GM19467 (cell line): ENCODE data around the gene SMPDL3B.
A peak's percentile ranks its signal among the peaks of the same experiment; 100 is the strongest.

ENCODE experiments used
- ATAC-seq: cut with Tn5 transposase; IDR thresholded peaks from one replicate; pipeline ENCODE4 v1.9.1; 2021; ENCODE audit warnings: mild to moderate bottlenecking, moderate library complexity; ENCODE audit not compliant: unreplicated experiment

The SMPDL3B gene, protein sequence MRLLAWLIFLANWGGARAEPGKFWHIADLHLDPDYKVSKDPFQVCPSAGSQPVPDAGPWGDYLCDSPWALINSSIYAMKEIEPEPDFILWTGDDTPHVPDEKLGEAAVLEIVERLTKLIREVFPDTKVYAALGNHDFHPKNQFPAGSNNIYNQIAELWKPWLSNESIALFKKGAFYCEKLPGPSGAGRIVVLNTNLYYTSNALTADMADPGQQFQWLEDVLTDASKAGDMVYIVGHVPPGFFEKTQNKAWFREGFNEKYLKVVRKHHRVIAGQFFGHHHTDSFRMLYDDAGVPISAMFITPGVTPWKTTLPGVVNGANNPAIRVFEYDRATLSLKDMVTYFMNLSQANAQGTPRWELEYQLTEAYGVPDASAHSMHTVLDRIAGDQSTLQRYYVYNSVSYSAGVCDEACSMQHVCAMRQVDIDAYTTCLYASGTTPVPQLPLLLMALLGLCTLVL

DNA sequence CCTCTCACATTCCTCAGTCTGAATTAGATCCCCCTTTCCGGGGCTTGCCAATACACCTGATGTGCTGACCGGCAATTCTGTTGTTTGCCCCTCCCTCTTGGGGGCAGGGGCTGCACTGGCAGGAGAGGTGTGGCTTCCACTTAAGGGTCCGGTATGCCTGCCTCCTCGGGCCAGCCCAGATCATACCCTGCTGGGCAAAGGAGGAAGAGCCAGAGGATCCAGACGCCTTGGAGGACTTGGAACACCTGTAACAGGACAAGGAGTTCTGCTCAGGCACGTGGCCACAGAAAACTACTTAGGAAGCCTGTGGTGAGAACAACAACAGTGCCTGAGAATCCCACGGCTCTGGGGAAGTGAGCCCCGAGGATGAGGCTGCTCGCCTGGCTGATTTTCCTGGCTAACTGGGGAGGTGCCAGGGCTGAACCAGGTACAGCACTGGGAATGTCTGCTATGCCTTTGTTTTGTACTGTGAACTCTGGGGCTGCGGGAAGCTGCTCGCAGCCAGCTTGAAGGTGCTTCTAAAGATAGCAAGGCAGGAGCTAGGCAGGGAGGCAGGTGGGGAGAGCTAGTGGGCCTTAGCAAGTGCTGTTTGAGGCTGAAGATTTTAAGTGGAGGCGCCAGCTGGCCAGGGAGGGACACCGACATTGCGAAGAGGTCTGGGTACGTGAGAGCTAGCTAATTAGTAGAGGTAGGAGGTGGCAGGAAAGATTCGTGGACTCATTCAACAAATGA, at the start of gene SMPDL3B:
SMPDL3B (plus strand) TSS at position 183 of the 732 bp plus-strand sequence; CDS start at position 367, 184 bp downstream.
- no peak for ATAC-seq

GRCh38 chr1:27885114-27885528, 49.7 kb upstream of the SMPDL3B start:
- ATAC-seq: no peak

DNA sequence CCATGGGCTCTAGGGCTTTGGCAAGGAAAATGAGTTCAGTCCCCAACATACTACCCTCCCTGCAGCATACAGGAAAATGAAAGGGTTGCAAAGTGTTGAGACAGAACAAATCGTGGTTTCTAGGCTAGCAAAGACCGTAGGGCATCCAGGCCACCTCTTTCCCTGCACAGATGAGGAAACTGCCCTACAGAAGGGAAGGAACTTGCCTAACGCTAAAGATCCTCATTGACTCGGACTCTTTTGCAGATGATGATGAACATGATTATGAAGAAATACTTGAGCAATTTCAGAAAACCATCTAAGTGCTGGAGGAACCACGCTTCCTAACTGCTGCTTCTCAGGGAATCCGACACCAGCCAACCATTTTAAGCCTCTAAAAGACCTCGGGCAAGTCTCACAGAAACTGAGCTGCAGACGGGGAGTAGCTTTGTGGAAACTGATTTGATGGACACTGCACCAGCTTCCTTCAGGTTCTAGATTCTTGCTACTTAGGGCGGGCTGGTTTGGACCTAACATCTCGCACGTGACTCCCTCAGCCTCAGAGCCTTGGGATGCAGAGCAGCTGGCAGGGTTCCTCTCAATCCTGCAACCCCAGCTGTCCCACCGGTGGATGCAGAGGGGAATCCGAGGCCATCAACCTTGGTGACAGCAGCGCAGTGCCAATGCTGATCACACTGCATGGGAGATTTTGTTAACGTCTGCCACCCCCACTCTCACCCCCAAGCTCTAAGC, 49.0 kb upstream of the SMPDL3B start:
- no peak for ATAC-seq

GRCh38 chr1:27886353-27886679, 48.5 kb upstream of the SMPDL3B start:
- no peak for ATAC-seq

DNA sequence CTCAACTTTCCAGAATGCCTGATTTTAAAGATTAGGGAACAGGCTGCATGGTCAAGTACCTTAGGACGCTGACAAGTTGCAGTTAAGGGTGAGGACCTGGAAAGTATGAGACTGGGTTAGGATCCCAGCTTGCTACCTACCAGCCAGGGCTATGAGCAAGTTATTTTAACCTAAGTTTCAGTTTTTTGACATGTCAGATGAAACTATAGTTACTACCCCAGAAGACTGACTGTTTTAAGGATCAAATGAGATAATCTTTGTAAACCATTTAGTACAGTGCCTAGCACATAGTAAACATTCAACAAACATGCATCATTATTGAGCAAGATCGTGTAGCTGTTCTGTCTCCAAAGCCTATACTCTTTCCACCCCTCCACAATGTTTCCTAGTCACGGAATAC, 48.1 kb upstream of the SMPDL3B start:
- ATAC-seq: no peak

DNA sequence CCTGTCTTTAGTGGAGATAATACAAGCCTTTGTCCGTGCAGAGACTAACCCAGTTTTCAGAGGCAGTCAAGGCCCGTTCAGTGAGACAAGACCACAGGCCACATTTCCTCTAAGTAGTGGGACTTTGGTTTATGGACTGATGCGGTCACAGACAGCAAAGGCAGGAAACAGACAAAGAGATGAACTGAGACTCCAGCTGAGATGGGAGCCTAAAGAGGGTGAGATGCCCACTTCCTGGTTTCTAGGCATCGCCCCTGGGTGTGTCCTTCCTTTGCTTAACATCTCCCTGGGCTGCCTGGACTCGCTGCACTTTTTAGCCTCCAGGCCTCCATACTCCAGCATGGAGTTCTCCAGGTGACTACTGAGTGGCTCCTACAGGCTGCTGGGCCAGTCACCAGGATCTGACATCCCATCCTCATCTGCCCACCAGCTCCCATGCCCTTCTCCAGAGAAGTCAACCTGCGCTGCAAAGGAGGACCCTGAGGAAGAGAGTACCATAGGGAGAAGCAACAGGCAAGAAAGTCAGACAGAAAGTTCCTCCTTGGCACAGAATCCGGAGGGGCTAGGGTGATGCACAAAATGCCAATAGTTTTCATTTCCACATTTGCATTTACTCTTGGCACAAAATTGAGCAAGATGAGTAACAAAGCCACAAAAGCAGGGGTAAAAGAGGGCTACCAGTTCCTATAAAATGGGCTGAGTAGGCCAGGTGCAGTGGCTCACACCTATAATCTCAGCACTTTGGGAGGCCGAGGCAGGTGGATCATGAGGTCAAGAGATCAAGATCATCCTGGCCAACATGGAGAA, 47.4 kb upstream of the SMPDL3B start:
- no peak for ATAC-seq

GRCh38 chr1:27889506-27889905, 45.3 kb upstream of the SMPDL3B start:
- ATAC-seq: no peak

DNA sequence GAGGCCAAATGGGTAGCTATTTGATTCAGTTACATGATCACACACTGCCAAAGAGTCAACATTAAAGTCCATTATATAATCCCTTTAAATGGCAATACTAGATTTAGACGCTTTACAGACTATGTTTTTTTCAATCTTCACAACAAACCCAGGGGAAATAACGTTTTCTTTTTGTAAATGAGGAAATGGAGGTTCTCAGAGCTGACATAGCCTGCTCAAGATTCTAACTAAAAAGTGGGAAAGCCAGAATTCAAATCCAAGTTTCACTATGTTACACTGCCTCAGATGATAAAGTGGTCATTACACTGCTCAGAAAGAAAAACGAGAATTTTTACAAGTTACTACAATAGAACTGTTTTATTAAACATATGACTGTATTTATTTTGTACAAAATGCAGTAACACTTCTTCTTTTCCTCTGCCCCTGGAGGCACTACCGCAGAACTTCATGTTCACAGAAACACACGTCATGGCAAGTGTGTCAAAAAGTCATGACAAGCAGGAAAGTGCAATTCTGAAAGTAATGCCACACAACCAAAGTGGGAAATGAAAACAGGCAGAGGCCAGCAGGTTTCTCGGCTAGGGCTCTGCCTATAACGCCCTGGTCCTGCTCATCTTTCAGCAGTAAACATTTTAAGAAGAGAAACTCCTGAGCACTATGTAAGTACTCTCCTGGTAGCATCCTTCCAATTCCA, 43.5 kb upstream of the SMPDL3B start:
- ATAC-seq: peak; percentile 37

- no peak for ATAC-seq
These were observed 40.3 kb upstream of the SMPDL3B start for GRCh38 chr1:27894521-27894920.

DNA sequence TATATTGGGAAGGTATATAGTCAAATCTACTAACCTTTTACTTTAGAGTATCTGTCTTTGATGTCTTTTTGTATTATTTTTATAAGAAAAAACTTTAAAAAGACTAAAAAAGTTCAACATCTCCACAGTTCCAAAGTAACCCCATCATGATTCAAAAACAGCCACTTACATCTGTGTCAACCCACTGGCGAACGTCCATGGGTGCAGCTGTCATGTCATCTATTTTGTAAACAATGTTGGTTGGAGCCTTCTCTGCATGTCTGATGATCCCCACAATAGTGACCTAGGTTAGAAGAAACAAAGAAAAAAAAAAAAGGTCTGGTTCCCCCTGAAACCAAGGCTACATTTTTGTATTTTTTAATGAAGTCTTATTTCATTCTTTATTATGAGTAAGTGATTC, 28.0 kb upstream of the SMPDL3B start:
- no peak for ATAC-seq

DNA sequence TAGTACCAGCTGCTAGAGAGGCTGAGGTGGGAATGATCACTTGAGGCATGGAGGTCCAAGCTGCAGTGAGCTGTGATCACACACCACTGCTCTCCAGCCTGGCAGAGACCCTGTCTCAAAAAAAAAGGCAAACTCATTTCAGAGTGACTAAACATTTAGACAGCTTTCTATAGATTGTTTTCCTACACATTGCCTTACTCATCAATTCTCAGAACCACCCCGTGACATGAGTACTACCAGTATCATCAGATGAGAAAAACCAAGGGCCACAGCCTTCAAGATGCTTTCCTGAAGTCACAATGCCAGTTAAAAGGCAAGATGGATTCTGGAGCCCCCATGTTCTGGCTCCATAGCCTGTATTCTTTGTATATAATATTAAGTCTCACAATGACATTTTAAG, 22.4 kb upstream of the SMPDL3B start:
- no peak for ATAC-seq

GRCh38 chr1:27915082-27915575, 19.7 kb upstream of the SMPDL3B start:
- ATAC-seq: no peak

DNA sequence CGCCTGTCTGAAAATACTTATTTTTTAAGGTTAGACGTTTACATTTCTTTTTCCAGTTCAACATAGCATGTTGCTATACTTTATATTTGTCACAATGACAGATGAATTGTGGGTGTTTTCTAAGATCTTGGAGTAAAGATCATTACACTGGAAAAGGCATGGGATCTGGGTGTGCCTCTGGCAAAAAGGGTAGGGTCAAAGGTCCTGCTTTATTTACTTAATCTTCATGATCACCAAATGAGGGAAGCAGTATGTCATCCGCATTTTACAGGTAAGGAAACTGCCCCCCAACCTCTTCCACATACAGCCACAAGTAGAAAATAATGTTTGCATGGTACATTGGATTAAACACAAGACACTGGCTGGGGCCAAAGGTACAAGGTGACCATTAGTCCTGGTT, 12.5 kb upstream of the SMPDL3B start:
- ATAC-seq: no peak

DNA sequence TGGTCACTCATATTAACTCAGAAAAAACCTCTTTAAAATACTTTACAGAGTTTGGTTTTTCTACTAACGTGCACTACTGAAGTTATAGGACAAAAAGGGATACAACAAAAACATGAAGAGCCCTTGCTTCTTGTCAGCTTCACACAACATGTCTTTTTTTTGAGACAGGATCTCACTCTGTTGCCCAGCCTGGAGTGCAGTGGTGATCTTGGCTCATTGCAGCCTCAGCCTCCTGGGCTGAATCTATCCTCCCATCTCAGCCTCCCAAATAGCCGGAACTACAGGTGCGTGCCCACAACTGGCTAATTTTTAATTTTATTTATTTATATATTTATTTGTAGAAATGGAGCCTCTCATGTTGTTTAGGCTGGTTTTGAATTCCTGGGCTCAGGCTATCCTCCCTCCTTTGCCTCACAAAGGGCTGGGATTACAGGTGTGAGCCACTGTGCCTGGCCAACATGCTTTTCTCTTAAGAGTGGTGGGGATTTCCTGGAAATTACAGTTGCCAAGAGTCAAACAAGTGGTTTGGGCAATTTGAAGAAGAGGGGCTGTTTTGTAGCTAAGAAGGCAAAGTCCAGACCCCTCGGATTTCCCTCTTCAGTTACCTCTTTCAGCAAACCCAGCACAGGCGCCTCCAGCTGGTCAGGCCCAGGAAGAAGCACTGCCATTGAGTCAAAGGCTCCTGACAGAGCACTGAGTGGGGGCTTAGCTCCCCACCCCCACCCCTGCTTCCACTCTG, 6.4 kb upstream of the SMPDL3B start:
- ATAC-seq: no peak

DNA sequence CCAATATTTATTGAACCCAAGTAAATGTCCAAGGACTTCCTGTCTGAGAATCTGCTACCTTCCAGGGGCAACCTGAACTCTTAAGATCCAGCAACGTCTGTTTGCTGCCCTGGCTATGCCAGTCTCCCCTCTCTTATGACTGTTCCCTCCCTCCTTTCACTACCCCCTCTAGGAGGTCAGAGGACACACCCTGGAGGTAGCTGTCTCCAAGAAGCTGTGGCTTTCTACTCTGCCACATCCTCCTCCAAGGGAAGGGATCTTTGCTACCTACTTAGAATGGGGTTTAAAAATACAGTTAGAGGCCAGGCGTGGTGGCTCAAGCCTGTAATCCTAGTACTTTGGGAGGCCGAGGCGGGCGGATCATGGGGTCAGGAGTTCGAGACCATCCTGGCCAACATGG, 3.6 kb upstream of the SMPDL3B start:
- no peak for ATAC-seq

DNA sequence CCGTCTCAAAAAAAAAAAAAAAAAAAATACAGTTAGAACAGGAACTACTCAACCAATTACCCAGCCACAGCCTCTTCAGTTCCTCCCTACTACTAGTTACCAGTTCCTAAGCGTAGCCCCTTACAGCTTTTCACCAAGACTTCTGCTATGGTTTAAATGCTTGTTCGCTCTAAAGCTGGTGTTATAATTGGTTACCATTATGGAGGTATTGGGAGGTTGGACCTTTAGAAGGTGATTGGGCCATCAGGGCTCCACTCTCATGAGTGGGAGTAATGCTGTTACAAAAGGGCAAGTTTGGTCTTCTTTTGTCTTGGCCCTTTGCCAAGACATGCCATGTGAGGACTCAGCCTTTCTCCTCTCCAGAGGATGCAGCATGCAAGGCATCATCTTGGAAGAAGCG, 3.0 kb upstream of the SMPDL3B start:
- no peak for ATAC-seq

- no peak for ATAC-seq
These were observed 921 bp downstream of the SMPDL3B start for GRCh38 chr1:27935721-27936120.

GRCh38 chr1:27936370-27936769, 1.6 kb downstream of the SMPDL3B start:
- no peak for ATAC-seq

- ATAC-seq: no peak
These were observed 2.7 kb downstream of the SMPDL3B start for GRCh38 chr1:27937524-27937836.

- no peak for ATAC-seq
These were observed 3.7 kb downstream of the SMPDL3B start for GRCh38 chr1:27938488-27938887.
